B cell (primary cell): Measurements from ENCODE around the gene MAN2A1. TPM values are rescaled to one million over a fixed set of nuclear protein-coding genes. Genes with fewer than 3 reads are reported as not detected.

Experiments used
- ATAC-seq: fragments of 200-7000 bp; cut with Tn5 transposase; one replicate; pipeline ENCODE4 v1.10.0; 2021; ENCODE audit warnings: low read depth, mild to moderate bottlenecking, moderate number of reproducible peaks, moderate library complexity
- CTCF ChIA-PET: fragments of 350-600 bp; sonication (Branson Sonifier 250); formaldehyde crosslinking; loops from one replicate; lab custom pipeline; 2021; ENCODE audit warnings: antibody characterized with exemption, inconsistent platforms; lab: Charles Lee
- POLR2A ChIA-PET: fragments of 350-600 bp; sonication (Branson Sonifier 250); formaldehyde crosslinking; loops from one replicate; lab custom pipeline; 2021; ENCODE audit warnings: antibody characterized with exemption; lab: Charles Lee
- DNase-seq: peaks from one replicate; pipeline ENCODE4 v3.0.0; 2013
- H2AFZ ChIP-seq: 2 replicates; pipeline ENCODE4 v1.6.1; 2012; ENCODE audit warnings: mild to moderate bottlenecking, low read depth, low read length; ENCODE audit not compliant: insufficient read depth, poor library complexity, severe bottlenecking
- H3K27ac ChIP-seq, 2 donors: 1 replicate in 1 of 2; 2 replicates in 1 of 2; pipeline ENCODE4 v1.5.1; 2012 to 2013; ENCODE audit warnings: low read length in 2 of 2, mild to moderate bottlenecking in 2 of 2, moderate library complexity in 1 of 2
- H3K27me3 ChIP-seq, 4 experiments: fragments of 200-600 bp in 1 of 4; sonication (generic) in 1 of 4; replicated peaks in 1 of 4; 1 replicate in 2 of 4; 2 replicates in 2 of 4; pipeline versions ENCODE4 v1.6.1 to v1.7.0; 2013 to 2016; ENCODE audit warnings: low read length in 3 of 4, mild to moderate bottlenecking in 2 of 4, mixed read lengths in 1 of 4, moderate library complexity in 1 of 4; ENCODE audit not compliant: insufficient read depth in 4 of 4, control insufficient read depth in 3 of 4; ENCODE audit errors: control extremely low read depth in 1 of 4
- H3K36me3 ChIP-seq, 2 experiments: replicated peaks in 1 of 2; 1 replicate in 1 of 2; 2 replicates in 1 of 2; pipeline versions ENCODE4 v1.6.1 to v1.7.1; 2013; ENCODE audit warnings: low read length in 1 of 2; ENCODE audit not compliant: insufficient read depth in 2 of 2, control insufficient read depth in 1 of 2; ENCODE audit errors: control extremely low read depth in 1 of 2, extremely low read depth in 1 of 2
- H3K4me1 ChIP-seq, 2 donors: fragments of 200-600 bp in 1 of 2; sonication (generic) in 1 of 2; 1 replicate in 1 of 2; 2 replicates in 1 of 2; pipeline versions ENCODE4 v1.5.1 to v1.6.1; 2013 to 2017; ENCODE audit warnings: low read length in 2 of 2; ENCODE audit not compliant: control insufficient read depth in 2 of 2, insufficient read depth in 2 of 2
- H3K4me2 ChIP-seq: replicated peaks from 2 replicates; pipeline ENCODE3; 2012; ENCODE audit warnings: mild to moderate bottlenecking, low read depth, low read length; ENCODE audit not compliant: poor library complexity, severe bottlenecking
- H3K4me3 ChIP-seq, 5 experiments: fragments of 200-600 bp in 1 of 5; sonication (generic) in 1 of 5; 1 replicate in 3 of 5; 2 replicates in 2 of 5; pipeline versions ENCODE4 v1.5.1 to v1.7.0; 2011 to 2016; ENCODE audit warnings: low read length in 4 of 5, mild to moderate bottlenecking in 4 of 5, low read depth in 2 of 5, control low read depth in 1 of 5, moderate library complexity in 1 of 5; ENCODE audit not compliant: insufficient read depth in 1 of 5; ENCODE audit errors: control extremely low read depth in 1 of 5, extremely low read depth in 1 of 5
- H3K79me2 ChIP-seq: fragments of 200-600 bp; sonication (generic); one replicate; pipeline ENCODE4 v1.6.0; 2016; ENCODE audit warnings: low read length; ENCODE audit not compliant: control insufficient read depth, insufficient read depth
- H3K9ac ChIP-seq: fragments of 200-600 bp; sonication (generic); 2 replicates; pipeline ENCODE4 v1.6.1; 2017; ENCODE audit warnings: mild to moderate bottlenecking, low read length, moderate library complexity
- H3K9me3 ChIP-seq, 3 donors: one replicate each; pipeline versions ENCODE4 v1.6.1 to v1.7.1; 2013; ENCODE audit warnings: low read length in 2 of 3; ENCODE audit not compliant: control insufficient read depth in 2 of 3, insufficient read depth in 1 of 3; ENCODE audit errors: control extremely low read depth in 1 of 3
- H4K20me1 ChIP-seq: 2 replicates; pipeline ENCODE4 v1.6.0; 2012; ENCODE audit warnings: mild to moderate bottlenecking, low read length; ENCODE audit not compliant: insufficient read depth, control insufficient read depth, poor library complexity, severe bottlenecking
- H3K27ac Mint-ChIP-seq: one replicate; pipeline ENCODE4 v1.8.0; 2021; ENCODE audit warnings: mixed read lengths
- H3K27me3 Mint-ChIP-seq: one replicate; pipeline ENCODE4 v1.8.0; 2021; ENCODE audit warnings: mixed read lengths
- H3K4me1 Mint-ChIP-seq: one replicate; pipeline ENCODE4 v1.8.0; 2021; ENCODE audit warnings: mixed read lengths
- H3K4me3 Mint-ChIP-seq: one replicate; pipeline ENCODE4 v1.8.0; 2021; ENCODE audit warnings: mixed read lengths
- H3K9me3 Mint-ChIP-seq: one replicate; pipeline ENCODE4 v1.8.0; 2022; ENCODE audit warnings: mixed read lengths; ENCODE audit not compliant: insufficient read depth
- EZH2 ChIP-seq: IDR thresholded peaks from 2 replicates; pipeline ENCODE4 v1.6.1; 2012; ENCODE audit warnings: borderline replicate concordance, low read depth, mild to moderate bottlenecking, moderate library complexity, low read length; ENCODE audit not compliant: insufficient read depth, poor library complexity, severe bottlenecking
- WGBS: methylation state at CpG from one replicate; pipeline ENCODE4 v1.1.5; 2013; ENCODE audit warnings: missing lambda C conversion rate; ENCODE audit not compliant: insufficient coverage; 5-methylcytosine and 5-hydroxymethylcytosine counted together
- intact Hi-C: fragments of 100-400 bp; cut with micrococcal nuclease; formaldehyde crosslinking; loops from one replicate; pipeline ENCODE4 v1.10.0; 2022
- polyA plus RNA-seq: library from polyadenylated mRNA; depleted of rRNA; stranded (reverse); fragments of >200 nt; gene quantifications from 2 replicates; pipeline ENCODE4 v1.2.3, GENCODE V29; 2012
- total RNA-seq, 2 donors: library from RNA; stranded (reverse); fragments of 120-200 nt in 1 of 2; gene quantifications; 1 replicate in 1 of 2; 2 replicates in 1 of 2; pipeline versions ENCODE4 v1.2.3 to v1.2.4, GENCODE V29; 2013 to 2022
- TF ChIP-seq, protein P1 (sequence below): fragments of 200-600 bp; IDR thresholded peaks from one replicate; pipeline ENCODE4 v1.8.0; 2022; ENCODE audit warnings: antibody characterized with exemption, mild to moderate bottlenecking

MAN2A1 gene
- total and polyA plus RNA-seq, 2 donors (not counting 1 experiment from before 2014, with no cell fraction given) = 12.7 to 55.0 TPM

DNA sequence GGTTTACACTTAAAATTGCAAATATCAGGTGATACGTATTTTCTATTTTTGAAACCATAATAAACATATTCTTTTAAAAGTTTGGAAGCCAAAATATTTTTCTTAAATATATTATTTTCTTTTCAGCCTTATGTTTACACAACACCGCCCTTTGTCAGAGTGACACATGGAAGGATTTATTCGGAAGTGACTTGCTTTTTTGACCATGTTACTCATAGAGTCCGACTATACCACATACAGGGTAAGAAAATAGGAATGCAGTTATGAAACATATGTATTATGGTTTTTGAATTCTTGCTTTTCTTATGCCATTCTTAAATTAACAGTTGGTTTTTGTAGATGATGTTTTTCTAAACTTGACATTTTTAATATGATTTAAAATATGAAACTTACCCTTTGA lies 133.9 kb downstream of the MAN2A1 start:
- Histone ChIP-seq H3K9me3 (no peaks in the 10 kb centered on the region), H3K79me2 (no peaks in the 10 kb centered on the region), H3K27me3 (no peaks in the 10 kb centered on the region), H3K4me3 (no peak overlapping the region), H2AFZ (no peak overlapping the region), H3K27ac (no peak overlapping the region), H4K20me1 (no peaks in the 10 kb centered on the region), H3K9ac (no peak overlapping the region), H3K36me3 (peaks cover 8 to 57% of the 10 kb centered on the region in 2 experiments), H3K4me1 (no peaks in the 10 kb centered on the region), H3K4me2 (no peak overlapping the region)
- intact Hi-C loops = no loop called here
- no peaks in the 10 kb centered on the region for H3K4me1 Mint-ChIP-seq
- ChIA-PET POLR2A (no interaction called here), CTCF (no interaction called here)
- no peaks in the 10 kb centered on the region for H3K27me3 Mint-ChIP-seq
- no peak overlapping the region for H3K4me3 Mint-ChIP-seq
- no peak for TF ChIP-seq EZH2
- TF ChIP-seq, protein P1, sequence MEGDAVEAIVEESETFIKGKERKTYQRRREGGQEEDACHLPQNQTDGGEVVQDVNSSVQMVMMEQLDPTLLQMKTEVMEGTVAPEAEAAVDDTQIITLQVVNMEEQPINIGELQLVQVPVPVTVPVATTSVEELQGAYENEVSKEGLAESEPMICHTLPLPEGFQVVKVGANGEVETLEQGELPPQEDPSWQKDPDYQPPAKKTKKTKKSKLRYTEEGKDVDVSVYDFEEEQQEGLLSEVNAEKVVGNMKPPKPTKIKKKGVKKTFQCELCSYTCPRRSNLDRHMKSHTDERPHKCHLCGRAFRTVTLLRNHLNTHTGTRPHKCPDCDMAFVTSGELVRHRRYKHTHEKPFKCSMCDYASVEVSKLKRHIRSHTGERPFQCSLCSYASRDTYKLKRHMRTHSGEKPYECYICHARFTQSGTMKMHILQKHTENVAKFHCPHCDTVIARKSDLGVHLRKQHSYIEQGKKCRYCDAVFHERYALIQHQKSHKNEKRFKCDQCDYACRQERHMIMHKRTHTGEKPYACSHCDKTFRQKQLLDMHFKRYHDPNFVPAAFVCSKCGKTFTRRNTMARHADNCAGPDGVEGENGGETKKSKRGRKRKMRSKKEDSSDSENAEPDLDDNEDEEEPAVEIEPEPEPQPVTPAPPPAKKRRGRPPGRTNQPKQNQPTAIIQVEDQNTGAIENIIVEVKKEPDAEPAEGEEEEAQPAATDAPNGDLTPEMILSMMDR = no peak
- no peaks in the 10 kb centered on the region for H3K9me3 Mint-ChIP-seq
- no peak for ATAC-seq
- no peak overlapping the region for H3K27ac Mint-ChIP-seq
- no CpG with 5 or more reads among the region's 4 CpGs for WGBS
- no peak for DNase-seq

- no peaks in the 10 kb centered on the region for H3K4me1 ChIP-seq
- DNase-seq (no peak), ATAC-seq (no peak)
- ChIA-PET POLR2A (no interaction called here), CTCF (no interaction called here)
- H3K79me2 ChIP-seq = no peaks in the 10 kb centered on the region
- H3K36me3 ChIP-seq = peaks cover 9 to 50% of the 10 kb centered on the region in 2 experiments
- no peaks in the 10 kb centered on the region for H3K4me1 Mint-ChIP-seq
- no peaks in the 10 kb centered on the region for H3K9me3 ChIP-seq
- no peak overlapping the region for H3K4me3 Mint-ChIP-seq
- no CpG with 5 or more reads among the region's 1 CpG for WGBS
- H4K20me1 ChIP-seq = no peaks in the 10 kb centered on the region
- H3K27ac Mint-ChIP-seq = no peak overlapping the region
- no peak overlapping the region for H3K9ac ChIP-seq
- no peak overlapping the region for H3K27ac ChIP-seq
- no peak overlapping the region for H3K4me2 ChIP-seq
- TF ChIP-seq, protein P1 = no peak
- TF ChIP-seq EZH2 = no peak
- H3K9me3 Mint-ChIP-seq = no peaks in the 10 kb centered on the region
- no peak overlapping the region for H2AFZ ChIP-seq
- H3K27me3 ChIP-seq = no peaks in the 10 kb centered on the region
- intact Hi-C loops = no loop called here
- H3K27me3 Mint-ChIP-seq = no peaks in the 10 kb centered on the region
- H3K4me3 ChIP-seq = no peak overlapping the region
These were observed 135.7 kb downstream of the MAN2A1 start for GRCh38 chr5:109825450-109825849.
